Activated naive CD8-positive, alpha-beta T cell (primary cell): Measurements from ENCODE around the gene TECR.
A peak's percentile ranks its signal among the peaks of the same experiment; 100 is the strongest.
"Not testable (repeated sequence)": the region's sequence is repeated elsewhere in the genome, so short reads cannot be mapped to it uniquely, and the experiment has no call there.

ENCODE experiments used
- H3K27ac Mint-ChIP-seq: one replicate; pipeline ENCODE4 v1.8.0; 2021; ENCODE audit warnings: mixed read lengths
- H3K27me3 Mint-ChIP-seq: one replicate; pipeline ENCODE4 v1.8.0; 2021; ENCODE audit warnings: mixed read lengths
- H3K36me3 Mint-ChIP-seq: one replicate; pipeline ENCODE4 v1.8.0; 2021; ENCODE audit warnings: mixed read lengths
- H3K4me1 Mint-ChIP-seq: one replicate; pipeline ENCODE4 v1.8.0; 2021; ENCODE audit warnings: low read depth, mixed read lengths
- H3K4me3 Mint-ChIP-seq: one replicate; pipeline ENCODE4 v1.8.0; 2021; ENCODE audit warnings: mild to moderate bottlenecking, mixed read lengths
- H3K9me3 Mint-ChIP-seq: one replicate; pipeline ENCODE4 v1.8.0; 2021; ENCODE audit warnings: low read depth, mixed read lengths

The TECR gene

DNA sequence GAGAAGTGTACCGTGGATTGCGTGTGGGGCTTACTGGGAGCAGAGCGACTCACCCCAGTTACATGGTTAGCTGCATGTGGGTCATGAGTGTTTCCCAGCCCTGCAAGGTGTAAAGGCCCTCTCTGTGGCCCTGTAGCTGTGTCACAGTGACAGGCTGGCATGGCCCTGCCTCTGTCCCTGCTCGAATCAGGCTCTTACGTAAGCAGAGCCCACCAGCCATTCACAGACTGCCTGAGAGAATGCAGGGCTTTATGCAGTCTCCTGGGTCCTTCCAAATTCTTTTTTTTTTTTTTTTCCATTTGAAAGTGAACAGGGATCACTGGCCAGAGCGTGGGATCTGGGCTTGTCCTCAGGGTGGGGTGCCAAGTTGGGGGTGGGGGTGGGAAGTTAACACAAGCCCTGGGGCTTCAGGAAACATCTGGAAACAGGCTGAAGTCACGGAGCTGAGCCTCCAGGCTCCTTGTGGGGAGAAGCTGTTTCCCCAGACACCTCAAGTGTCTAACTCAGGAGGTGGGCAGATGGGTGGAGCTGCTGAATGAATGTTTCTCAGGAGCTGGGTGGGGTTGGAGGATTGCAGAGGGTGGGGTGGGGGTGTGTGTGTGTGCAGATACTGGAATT is 13.4 kb downstream of the TECR start:
- H3K27ac Mint-ChIP-seq, result no peak overlapping the region
- H3K27me3 Mint-ChIP-seq, result no peaks in the 10 kb centered on the region
- no peaks in the 10 kb centered on the region for H3K9me3 Mint-ChIP-seq
- no peak overlapping the region for H3K4me3 Mint-ChIP-seq
- H3K36me3 Mint-ChIP-seq, result no peaks in the 10 kb centered on the region
- peaks cover 34% of the 10 kb centered on the region for H3K4me1 Mint-ChIP-seq

DNA sequence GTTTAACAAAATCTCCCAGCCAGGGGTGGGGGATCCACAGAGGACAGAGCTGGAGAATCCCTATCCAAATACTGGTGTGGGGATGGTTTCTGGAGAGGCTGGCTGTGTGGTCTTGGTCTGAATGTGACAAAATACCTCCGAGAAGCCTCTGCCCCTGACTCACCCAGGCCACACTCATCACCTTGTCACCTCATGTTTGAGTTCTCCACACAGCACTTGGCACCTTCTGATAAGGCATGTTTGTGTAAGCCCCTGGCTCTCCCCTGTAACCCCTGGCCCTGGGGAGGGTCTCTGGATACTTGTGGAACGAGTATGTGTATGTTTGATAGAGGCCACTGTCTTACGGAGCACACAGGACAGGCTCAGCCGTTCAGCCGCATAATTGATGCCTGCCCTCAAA is 14.7 kb downstream of the TECR start:
- Mint-ChIP-seq H3K4me1 (peaks cover 31% of the 10 kb centered on the region), H3K4me3 (no peak overlapping the region), H3K36me3 (no peaks in the 10 kb centered on the region), H3K27me3 (no peaks in the 10 kb centered on the region), H3K9me3 (no peaks in the 10 kb centered on the region), H3K27ac (no peak overlapping the region)

- Mint-ChIP-seq H3K4me3 (no peak overlapping the region), H3K36me3 (peaks cover 2% of the 10 kb centered on the region), H3K9me3 (no peaks in the 10 kb centered on the region), H3K27me3 (no peaks in the 10 kb centered on the region), H3K4me1 (peaks cover 29% of the 10 kb centered on the region), H3K27ac (no peak overlapping the region)
Measured at GRCh38 chr19:14544977-14545715, 15.8 kb downstream of the TECR start.

GRCh38 chr19:14545716-14546082 is 16.3 kb downstream of the TECR start:
- H3K27ac Mint-ChIP-seq, result no peak overlapping the region
- no peak overlapping the region for H3K4me3 Mint-ChIP-seq
- no peaks in the 10 kb centered on the region for H3K27me3 Mint-ChIP-seq
- no peaks in the 10 kb centered on the region for H3K9me3 Mint-ChIP-seq
- peaks cover 2% of the 10 kb centered on the region for H3K36me3 Mint-ChIP-seq
- H3K4me1 Mint-ChIP-seq, result peaks cover 33% of the 10 kb centered on the region

DNA sequence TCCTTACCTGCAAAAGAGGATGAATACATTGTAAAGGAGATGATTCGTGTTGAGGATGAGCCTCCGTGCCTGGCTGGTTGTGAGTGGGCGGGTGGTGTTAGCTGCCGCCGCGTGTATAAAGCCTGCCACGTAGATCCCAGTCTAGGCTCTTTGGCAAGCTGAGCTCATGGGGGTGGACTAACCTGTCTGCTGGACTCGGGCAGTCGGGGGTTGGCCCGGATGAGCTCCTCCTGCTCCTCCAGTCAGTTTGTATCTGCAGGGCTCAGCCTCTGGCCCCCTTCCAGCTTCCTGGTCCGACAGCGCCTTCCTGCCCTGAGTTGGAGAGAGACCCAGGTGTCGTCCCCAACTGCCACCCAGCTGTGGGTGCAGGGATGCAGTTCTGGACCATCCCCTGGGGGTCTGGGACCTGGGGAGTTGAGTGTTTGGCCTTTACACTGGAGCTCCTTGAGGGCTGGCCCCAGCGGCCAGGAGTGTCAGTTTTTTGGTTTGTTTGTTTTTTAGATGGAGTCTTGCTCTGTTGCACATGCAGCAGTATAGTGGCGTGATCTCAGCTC is 20.9 kb downstream of the TECR start:
- Mint-ChIP-seq H3K4me3 (no peak overlapping the region), H3K4me1 (peaks cover 44% of the 10 kb centered on the region), H3K27me3 (no peaks in the 10 kb centered on the region), H3K36me3 (peaks cover 2% of the 10 kb centered on the region), H3K9me3 (no peaks in the 10 kb centered on the region), H3K27ac (peak overlapping the region; percentile 31)

GRCh38 chr19:14551134-14552005 is 22.0 kb downstream of the TECR start:
- not testable (repeated sequence) for H3K27me3 Mint-ChIP-seq, H3K36me3 Mint-ChIP-seq, H3K9me3 Mint-ChIP-seq
- peak overlapping the region; percentile 49 for H3K4me3 Mint-ChIP-seq
- peak overlapping the region; percentile 34 for H3K27ac Mint-ChIP-seq
- H3K4me1 Mint-ChIP-seq, result peaks cover 50% of the 10 kb centered on the region

DNA sequence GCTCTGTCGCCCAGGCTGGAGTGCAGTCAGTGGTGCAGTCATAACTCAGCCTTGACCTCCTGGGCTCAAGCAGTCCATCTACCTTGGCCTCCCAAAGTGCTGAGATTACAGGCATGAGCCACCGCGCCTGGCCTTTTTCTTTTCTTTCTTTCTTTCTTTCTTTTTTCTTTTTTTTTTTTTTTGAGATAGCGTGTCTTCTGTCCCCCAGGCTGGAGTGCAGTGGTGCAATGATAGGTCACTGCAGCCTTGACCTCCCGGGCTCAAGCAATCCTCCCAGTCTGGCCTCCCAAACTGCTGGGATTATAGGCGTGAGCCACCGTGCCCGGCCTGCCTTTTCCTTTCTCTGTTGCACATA is 22.6 kb downstream of the TECR start:
- not testable (repeated sequence) for H3K27me3 Mint-ChIP-seq, H3K9me3 Mint-ChIP-seq, H3K4me3 Mint-ChIP-seq, H3K36me3 Mint-ChIP-seq
- H3K4me1 Mint-ChIP-seq, result peaks cover 53% of the 10 kb centered on the region
- H3K27ac Mint-ChIP-seq, result peak overlapping the region; percentile 73

GRCh38 chr19:14553042-14553938 is 23.9 kb downstream of the TECR start:
- peaks cover 2% of the 10 kb centered on the region for H3K36me3 Mint-ChIP-seq
- H3K4me1 Mint-ChIP-seq, result peaks cover 55% of the 10 kb centered on the region
- peak overlapping the region; percentile 73 for H3K27ac Mint-ChIP-seq
- no peaks in the 10 kb centered on the region for H3K9me3 Mint-ChIP-seq
- H3K27me3 Mint-ChIP-seq, result no peaks in the 10 kb centered on the region
- no peak overlapping the region for H3K4me3 Mint-ChIP-seq

- Mint-ChIP-seq H3K9me3 (no peaks in the 10 kb centered on the region), H3K27ac (peak overlapping the region; percentile 8), H3K27me3 (no peaks in the 10 kb centered on the region), H3K4me1 (peaks cover 58% of the 10 kb centered on the region), H3K4me3 (no peak overlapping the region), H3K36me3 (peaks cover 2% of the 10 kb centered on the region)
Measured at GRCh38 chr19:14553939-14554243, 24.5 kb downstream of the TECR start.

DNA sequence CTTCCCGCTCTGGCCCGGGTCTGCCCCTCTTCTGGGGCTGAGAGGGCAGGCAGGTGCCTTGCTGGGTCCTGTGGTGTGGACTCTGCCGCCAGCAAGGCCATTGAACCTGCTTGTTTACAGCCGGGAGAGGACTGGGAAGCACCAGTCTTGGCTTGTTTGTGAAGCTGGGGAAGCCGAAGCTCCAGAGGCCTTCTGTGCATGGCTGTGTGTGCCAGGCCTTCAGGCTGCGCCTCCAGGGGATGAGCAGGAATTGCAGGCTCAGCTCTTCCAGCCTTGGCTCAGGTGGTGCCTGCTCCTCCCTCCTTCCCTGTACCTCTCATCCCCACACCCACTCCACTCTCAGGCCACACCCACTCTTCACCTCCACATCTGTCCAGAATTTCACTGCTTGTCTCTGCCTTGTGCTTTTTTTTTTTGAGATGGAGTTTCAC is 25.0 kb downstream of the TECR start:
- peaks cover 2% of the 10 kb centered on the region for H3K36me3 Mint-ChIP-seq
- no peaks in the 10 kb centered on the region for H3K9me3 Mint-ChIP-seq
- H3K4me3 Mint-ChIP-seq, result no peak overlapping the region
- peaks cover 58% of the 10 kb centered on the region for H3K4me1 Mint-ChIP-seq
- H3K27ac Mint-ChIP-seq, result no peak overlapping the region
- H3K27me3 Mint-ChIP-seq, result no peaks in the 10 kb centered on the region

DNA sequence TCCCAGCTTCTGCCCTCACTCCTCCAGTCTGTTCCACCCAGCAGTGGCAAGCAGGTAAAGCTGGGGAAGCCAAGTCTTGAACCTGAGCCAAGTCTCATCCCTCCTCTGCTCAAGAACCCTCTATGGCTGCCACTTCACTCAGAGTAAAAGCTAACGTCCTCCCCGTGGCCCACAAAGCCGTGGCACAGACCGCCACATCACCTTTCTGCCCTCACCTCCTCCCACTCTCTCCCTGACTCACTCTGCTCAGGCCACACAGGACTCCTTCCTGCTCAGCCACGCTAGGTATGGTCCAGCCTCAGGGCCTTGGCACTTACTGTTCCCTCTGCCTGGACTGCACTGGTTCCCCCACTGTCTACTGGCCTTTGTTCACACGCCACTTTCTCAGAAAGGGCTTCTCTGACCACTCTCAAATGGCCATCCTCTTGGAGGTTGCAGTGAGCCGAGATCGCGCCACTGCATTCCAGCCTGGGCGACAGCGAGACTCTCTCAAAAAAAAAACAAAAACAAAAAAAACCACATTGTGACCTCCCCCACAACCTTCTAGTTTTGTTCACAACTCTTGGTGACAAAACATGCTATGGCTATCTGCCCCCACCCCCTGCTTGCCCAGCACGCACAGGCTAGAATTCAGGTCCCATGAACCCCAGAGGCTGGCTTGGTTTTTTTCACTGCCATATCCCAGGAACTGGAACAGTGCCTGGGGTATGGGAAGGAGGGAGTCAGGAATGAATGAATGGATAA is 26.7 kb downstream of the TECR start:
- Mint-ChIP-seq H3K36me3 (no peaks in the 10 kb centered on the region), H3K4me1 (peaks cover 50% of the 10 kb centered on the region), H3K27ac (peak overlapping the region; percentile 79), H3K9me3 (no peaks in the 10 kb centered on the region), H3K4me3 (peak overlapping the region; percentile 47), H3K27me3 (no peaks in the 10 kb centered on the region)

GRCh38 chr19:14556662-14557188 is 27.3 kb downstream of the TECR start:
- Mint-ChIP-seq H3K9me3 (no peaks in the 10 kb centered on the region), H3K4me3 (peak overlapping the region; percentile 47), H3K4me1 (peaks cover 47% of the 10 kb centered on the region), H3K27ac (peak overlapping the region; percentile 79), H3K27me3 (no peaks in the 10 kb centered on the region), H3K36me3 (no peaks in the 10 kb centered on the region)

- peaks cover 31% of the 10 kb centered on the region for H3K4me1 Mint-ChIP-seq
- H3K36me3 Mint-ChIP-seq, result no peaks in the 10 kb centered on the region
- no peaks in the 10 kb centered on the region for H3K27me3 Mint-ChIP-seq
- H3K4me3 Mint-ChIP-seq, result no peak overlapping the region
- H3K27ac Mint-ChIP-seq, result no peak overlapping the region
- no peaks in the 10 kb centered on the region for H3K9me3 Mint-ChIP-seq
Measured at GRCh38 chr19:14558370-14559066, 29.1 kb downstream of the TECR start.
